ENCODE measurements around the gene FYN.

DNA sequence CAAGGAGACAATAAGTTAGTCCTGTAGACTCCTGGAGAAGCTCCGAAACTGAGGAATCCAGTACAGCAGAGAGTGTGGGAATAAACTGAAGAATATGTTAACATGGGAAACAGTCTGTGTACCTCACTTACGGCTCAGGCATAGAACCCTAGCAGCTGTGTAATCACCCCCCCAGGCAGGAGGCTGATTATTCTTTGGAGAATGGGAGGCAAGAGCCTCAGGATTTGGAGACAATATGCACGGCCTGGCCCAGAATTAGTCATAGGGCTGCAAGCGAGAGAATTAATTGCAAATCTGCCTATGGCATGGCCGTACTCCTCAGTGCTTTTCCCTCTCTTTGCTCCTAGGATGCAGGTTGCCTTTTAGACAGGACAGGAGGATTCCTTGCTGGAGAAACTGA lies 27.5 kb upstream of the FYN start:
- TF ChIP-seq EZH2 (IDR thresholded peaks at IDR 0.05) = no peak
- TF ChIP-seq POLR2AphosphoS5 (IDR thresholded peaks at IDR 0.05; ENCODE audit: borderline replicate concordance, low read depth, low read length) = no peak
- TF ChIP-seq FOXP2 (optimal IDR thresholded peaks at IDR 0.05; ENCODE audit: control extremely low read depth, extremely low read length, insufficient read depth) = no peak
